HG03342 (cell line): ENCODE data around the gene NFKBIL1.
"Not testable (repeated sequence)": the region's sequence is repeated elsewhere in the genome, so short reads cannot be mapped to it uniquely, and the experiment has no call there.

Experiments used
- ATAC-seq: cut with Tn5 transposase; IDR thresholded peaks from one replicate; pipeline ENCODE4 v1.9.1; 2021; ENCODE audit warnings: mild to moderate bottlenecking, moderate library complexity; ENCODE audit not compliant: unreplicated experiment

NFKBIL1 gene, protein sequence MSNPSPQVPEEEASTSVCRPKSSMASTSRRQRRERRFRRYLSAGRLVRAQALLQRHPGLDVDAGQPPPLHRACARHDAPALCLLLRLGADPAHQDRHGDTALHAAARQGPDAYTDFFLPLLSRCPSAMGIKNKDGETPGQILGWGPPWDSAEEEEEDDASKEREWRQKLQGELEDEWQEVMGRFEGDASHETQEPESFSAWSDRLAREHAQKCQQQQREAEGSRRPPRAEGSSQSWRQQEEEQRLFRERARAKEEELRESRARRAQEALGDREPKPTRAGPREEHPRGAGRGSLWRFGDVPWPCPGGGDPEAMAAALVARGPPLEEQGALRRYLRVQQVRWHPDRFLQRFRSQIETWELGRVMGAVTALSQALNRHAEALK

DNA sequence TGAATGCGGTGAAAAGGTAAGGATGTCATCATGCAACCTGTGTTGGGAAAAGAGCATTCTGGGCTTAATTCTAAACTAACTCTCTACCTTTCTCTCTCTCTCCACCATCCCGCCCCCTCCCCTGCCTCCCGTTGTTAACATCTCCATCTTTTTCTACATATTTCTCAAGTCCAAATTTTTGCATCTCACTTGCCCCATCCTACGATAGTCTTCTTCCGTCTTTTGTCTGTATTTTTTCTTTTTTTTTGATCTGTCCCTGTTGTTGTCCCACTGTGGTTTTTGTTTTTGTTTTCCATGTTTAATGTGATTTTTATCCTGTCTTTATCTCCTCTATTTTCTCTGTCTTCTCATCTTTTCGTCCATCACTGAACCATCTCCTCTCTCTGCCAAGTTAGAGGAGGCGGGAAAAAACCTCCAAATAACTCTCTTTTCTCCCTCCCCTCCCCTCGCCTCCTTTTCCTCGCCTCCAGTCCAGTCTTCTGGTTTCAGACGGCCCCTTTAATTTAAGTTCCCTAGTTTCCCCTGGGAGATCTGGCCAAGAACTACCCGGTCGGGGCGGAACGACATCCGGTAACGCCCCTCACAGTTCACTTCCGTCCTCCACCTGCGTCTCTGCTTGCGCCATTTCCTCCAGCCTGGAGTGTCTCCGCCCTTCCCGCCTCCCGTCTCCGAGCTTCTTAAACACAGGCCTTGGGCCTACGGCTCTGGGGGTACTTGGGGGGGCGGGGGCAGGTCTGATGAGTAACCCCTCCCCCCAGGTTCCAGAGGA is at the start of gene NFKBIL1:
Gene NFKBIL1, plus strand, starts transcription at position 651 of the 769 bp plus-strand sequence. Its CDS starts 87 bp downstream, at position 738.
- ATAC-seq: peak; percentile 55

DNA sequence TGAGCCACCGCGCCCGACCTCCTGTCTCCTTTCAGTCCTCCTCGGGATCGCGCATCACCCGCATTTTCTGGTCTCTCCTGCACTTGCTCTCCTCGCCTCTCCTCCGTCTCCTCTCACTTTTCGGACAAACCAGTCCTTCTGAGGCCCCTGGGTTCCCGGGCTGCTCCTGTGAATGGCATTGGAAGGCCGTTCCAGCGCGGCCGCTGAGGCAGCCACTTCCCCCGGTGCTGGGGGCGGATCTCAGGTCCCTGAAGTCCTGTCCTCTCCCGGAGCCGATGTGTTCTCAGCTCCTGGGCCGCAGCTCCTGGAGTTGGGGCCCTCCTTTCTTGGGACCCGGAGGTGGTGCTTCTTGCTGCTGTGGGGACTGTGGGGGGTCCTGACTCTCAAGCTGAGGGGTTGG is 48.7 kb upstream of the NFKBIL1 start:
- no peak for ATAC-seq

DNA sequence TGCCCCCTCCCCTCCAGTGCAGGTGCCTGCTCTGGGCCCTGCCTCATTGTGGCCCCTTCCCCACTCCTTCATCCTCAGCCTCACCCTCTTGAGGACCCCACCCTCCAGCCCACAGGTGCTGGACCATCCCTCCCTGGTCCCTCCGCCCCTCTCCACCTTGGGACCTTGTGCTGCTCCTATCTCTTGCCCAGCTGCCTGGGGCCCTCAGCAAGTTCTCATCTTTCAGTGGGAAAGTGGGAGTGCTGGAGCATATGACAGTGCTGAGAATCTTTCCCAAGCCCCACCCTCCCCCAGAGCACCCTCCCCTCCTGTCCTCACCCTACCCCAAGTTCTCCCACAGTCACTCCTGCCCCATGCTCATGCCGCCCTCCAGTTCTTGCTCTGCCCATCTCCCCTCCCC is 47.8 kb upstream of the NFKBIL1 start:
- ATAC-seq: not testable (repeated sequence)

DNA sequence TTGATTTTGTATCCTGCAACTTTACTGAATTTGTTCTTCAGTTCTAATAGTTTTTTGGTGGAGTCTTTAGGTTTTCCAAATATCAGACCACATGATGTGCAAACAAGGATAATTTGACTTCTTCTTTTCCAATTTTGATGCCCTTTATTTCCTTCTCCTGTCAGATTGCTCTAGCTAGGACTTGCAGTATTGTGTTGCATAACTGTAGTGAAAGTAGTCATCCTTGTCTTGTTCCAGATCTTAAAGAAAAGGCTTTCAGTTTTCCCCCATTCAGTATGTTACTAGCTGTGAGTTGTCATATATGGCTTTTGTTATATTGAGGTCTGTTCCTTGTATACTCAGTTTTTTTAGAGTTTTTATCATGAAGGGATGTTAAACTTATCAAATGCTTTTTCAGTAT is 44.8 kb upstream of the NFKBIL1 start:
- ATAC-seq: no peak

DNA sequence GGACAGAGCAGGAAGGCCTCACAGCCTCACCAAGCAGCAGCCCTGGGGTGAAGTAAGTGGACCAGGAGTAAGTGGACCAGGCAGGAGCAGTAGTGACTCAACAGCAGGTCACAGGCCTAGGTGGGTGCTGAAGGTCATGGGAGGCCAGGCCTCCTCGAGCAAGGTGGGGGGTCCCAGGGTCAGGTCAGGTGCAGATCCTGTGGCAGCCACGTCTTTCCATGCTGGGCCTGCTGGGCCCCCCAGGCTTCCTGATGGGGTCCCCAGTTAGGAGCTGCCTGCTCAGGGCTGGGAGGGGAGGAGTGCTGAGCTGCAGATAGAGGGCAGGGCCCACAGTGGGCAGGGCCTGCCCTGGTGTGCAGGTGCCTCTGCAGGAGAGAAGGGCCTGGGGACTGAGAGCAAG is 38.4 kb upstream of the NFKBIL1 start:
- not testable (repeated sequence) for ATAC-seq

DNA sequence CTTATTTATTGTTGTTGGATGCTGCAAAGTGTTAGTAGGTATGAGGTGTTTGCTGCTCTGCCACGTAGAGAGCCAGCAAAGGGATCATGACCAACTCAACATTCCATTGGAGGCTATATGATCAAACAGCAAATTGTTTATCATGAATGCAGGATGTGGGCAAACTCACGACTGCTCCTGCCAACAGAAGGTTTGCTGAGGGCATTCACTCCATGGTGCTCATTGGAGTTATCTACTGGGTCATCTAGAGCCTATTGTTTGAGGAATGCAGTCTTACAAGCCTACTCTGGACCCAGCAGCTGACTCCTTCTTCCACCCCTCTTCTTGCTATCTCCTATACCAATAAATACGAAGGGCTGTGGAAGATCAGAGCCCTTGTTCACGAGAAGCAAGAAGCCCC is 37.4 kb upstream of the NFKBIL1 start:
- ATAC-seq: no peak

DNA sequence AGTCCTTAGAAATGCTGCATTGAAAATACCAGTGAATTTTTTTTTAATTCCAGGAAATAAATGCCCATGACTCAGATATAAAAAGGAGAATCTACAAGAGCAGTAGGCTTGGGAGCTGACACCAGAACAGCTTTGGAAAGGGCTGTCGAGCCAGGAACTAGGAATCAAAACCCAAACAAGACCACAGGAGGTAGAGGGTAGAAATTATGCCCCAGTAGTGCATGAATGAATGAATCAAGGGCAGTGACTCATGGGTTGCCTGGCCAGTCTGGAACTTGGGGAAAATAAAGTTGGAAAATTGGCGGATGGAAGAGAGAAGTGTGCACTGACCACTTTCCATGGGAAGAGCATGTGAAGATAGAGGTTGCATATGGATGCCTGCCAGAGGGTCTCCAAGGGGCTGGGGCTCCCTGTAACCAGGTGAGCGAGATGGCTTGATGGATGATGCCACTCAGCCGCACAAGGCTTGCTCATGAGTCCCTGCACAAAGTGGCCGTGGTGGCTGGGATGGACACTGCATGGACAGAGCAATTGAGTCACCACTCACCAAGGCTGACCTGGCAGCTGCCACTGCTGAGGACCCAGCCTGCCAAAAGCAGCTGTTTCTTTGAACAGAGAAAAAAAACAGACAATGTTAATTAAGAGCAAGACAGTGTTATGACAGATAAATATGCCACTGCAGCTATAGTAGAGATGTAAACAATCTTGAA is 33.8 kb upstream of the NFKBIL1 start:
- ATAC-seq: no peak

DNA sequence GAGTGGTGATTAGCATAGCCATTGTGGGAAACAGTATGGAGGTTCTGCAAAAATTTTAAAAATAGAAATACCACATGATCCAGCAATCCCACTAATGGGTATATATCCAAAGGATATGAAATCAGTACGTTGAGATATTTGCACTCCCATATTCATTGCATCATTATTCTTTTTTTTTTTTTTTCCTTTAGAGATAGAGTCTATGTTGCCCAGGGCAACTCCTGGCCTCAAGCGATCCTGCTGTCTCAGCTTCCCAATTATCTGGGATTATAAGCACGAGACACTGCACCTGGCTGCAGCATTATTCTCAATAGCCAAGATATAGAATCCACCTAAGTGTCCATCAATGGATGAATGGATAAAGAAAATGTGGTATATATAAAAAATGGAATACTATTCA is 25.6 kb upstream of the NFKBIL1 start:
- ATAC-seq: no peak

DNA sequence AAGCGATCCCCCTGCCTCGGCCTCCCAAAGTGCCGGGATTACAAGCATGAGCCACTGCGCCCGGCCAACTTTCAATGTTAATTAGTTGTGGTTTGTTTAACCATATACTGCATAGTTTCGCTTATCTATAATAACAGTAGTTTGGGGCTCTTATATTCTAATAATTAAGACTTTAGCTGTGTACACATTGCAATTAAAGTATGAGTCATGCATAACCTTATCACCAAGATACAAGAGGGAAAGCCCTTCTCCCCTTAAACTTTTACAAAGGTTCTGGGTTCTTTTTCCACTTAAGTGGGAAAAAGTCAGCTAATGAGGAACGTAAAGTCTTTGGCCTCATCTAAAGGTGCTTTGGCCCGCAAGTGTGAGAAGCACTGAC is 21.9 kb upstream of the NFKBIL1 start:
- no peak for ATAC-seq

DNA sequence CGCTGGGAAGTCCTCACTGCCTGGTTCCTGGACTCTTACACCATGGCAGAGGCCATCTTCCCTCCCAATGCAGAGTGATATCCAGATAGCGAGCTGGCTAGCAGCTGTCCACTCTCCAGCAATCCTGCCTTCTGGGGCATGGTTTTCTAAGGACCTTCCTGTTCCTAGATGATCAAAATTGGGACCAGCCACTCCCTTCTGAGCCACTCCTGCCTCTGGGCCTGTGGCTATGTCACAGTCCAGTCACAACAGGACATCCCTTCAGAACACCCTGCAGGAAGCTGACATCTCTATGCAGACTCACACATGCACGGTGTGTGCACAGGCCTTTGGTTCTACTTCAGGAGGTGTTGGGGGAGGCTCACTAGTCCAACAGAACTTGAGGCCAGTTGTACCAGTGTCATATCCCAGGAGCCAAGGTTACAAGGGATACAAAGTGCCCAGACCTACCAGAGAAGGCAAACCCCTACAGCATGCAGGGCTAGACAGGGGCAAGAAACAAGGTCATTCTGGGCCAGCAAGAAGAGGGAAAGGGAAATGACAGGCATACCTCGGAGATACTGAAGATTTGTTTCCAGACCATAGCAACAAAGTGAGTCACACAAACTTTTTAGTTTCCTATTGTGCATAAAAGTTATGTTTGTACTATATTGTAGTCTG is 21.3 kb upstream of the NFKBIL1 start:
- ATAC-seq: no peak

DNA sequence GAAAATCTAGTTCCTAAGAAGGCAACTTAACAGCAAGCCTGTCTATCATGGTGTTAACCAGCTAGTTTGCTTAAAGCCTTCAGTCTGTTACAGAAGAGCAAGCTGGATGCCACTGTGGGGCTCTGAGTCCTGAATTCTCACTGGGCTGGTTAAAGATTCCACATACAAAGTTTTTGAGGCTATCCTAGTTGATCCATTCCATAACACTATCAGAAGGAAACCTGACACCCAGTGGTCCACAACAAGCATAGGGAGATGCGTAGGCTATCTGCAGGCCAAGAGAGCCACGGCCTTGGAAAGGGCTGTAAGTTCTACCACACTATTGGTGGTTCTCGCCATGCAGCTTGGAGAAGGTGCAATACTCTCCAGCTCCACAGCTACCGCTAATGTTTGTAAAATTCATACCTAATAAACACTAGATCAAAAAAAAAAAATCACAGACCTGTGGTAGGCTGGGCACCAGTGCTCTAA is 19.1 kb upstream of the NFKBIL1 start:
- no peak for ATAC-seq

DNA sequence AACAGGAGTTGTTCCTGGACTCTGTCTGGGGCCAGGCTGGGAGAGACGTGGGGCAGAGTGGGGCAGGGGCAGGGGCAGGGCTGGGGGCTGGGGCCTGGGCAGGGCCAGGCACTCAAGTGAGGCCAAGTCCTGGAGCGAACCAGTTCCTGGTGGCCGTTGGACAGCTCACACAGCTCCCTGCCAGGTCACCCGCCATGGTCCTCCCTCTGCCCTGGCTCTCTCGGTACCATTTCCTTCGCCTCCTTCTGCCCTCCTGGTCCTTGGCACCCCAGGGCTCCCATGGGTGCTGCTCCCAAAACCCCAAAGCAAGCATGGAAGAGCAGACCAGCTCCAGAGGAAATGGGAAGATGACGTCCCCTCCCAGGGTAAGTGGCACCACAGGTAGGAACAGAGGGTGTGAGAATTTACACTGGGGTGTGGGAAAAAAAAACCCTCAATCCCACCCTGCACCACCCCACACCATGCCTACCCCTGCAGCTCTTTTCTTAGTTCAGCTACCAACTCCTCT is 18.5 kb upstream of the NFKBIL1 start, which contains the start of gene MCCD1:
Gene MCCD1, plus strand, starts transcription at position 142 of the 508 bp plus-strand sequence. Its CDS starts 53 bp downstream, at position 195.
- no peak for ATAC-seq

DNA sequence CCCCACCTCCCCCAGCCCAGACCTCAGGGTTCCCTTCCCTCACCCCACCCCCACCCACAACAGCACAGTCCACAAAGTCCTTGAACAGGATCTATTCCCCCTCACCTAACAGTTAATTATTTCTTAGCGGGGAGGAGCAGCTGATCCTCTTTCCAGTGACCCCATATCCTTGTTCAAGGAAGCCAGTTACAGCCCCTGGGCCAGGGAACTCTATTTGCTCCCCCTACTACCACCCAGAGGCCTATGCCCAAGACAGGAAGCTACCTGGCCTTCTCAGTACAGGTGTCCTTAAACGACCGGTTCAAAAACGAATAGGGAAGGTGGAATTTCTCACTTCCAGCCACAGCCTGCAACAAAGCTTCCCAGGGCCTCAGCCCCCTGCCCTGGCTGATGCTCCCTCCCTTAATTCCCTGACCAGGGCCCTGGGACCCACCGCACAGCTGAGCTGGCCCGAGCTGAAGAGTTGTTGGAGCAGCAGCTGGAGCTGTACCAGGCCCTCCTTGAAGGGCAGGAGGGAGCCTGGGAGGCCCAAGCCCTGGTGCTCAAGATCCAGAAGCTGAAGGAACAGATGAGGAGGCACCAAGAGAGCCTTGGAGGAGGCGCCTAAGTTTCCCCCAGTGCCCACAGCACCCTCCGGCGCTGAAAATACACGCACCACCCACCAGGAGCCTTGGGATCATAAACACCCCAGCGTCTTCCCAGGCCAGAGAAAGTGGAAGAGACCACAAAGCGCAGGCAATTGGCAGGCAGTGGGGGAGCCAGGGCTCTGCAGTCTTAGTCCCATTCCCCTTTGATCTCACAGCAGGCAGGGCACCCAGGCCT is 17.9 kb upstream of the NFKBIL1 start:
- ATAC-seq: no peak

DNA sequence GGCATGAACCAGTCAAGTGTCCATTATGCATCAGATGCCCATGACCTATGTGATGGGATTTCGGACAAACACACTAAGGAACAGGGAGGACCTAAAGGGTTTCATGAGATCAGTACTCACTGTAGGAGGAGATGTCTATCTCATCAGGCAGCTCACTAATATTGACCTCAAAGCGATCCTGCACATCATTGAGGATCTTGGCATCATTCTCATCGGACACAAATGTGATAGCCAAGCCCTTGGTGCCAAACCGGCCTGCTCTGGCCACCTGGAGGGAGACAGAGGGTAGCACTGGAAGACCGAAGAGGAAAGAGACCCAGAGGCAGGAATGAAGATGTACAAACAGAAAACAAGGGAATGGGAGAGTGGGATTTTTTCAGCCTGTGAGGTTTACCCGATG is 16.7 kb upstream of the NFKBIL1 start:
- no peak for ATAC-seq

DNA sequence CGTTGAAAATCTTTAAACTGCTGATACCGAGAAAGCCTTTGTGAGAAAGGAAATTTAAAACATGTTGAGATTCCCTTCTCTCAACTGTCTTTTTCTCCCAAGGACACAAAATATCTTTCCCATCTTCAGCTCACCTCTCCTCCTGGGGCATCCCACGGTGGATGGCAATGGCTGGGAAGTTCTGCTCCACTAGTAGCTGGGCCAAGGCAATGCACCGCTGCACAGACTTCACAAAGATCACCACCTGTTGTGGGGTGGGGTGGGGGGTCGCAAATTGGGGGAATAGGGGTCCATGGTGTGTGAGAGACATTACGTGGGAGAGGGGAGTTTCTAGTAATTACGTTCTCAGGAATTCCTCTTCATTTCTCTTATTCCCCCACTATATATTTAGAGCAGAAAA is 16.2 kb upstream of the NFKBIL1 start:
- ATAC-seq: no peak

DNA sequence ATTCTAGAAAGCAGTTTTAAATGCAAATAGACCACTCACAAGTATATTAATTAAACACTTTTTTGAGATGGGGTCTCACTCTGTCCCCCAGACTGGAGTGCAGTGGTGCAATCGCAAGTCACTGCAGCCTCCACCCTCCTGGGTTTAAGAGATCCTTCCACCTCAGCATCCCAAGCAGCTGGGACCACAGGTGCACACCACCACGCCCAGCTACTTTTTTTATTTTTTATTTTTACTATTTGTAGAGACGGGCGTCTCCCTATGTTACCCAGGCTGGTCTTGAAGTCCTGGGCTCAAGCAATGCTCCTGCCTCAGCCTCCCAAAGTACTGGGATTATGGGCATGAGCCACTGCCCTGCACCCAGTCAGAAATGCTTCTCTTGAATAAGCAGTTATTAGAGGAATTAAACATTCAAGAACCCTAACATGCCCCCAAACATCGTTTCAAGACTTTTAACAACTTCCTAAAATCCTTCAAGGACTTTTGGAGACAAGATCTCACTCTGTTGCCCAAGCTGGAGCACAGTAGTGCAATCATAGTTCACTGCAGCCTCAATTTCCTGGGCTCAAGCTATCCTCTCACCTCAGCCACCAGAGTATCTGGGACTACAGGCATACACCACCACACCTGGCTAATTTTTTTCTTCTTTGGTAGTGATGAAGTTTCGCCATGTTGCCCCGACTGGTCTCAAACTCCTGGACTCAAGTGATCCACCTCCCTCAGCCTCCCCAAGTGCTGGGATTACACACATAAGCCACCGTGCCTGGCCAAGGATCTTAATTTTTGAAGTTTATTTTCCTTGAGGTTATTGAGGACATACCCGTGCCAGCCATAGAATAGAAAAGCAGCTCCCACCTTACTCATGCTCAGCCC is 15.4 kb upstream of the NFKBIL1 start:
- ATAC-seq: no peak

DNA sequence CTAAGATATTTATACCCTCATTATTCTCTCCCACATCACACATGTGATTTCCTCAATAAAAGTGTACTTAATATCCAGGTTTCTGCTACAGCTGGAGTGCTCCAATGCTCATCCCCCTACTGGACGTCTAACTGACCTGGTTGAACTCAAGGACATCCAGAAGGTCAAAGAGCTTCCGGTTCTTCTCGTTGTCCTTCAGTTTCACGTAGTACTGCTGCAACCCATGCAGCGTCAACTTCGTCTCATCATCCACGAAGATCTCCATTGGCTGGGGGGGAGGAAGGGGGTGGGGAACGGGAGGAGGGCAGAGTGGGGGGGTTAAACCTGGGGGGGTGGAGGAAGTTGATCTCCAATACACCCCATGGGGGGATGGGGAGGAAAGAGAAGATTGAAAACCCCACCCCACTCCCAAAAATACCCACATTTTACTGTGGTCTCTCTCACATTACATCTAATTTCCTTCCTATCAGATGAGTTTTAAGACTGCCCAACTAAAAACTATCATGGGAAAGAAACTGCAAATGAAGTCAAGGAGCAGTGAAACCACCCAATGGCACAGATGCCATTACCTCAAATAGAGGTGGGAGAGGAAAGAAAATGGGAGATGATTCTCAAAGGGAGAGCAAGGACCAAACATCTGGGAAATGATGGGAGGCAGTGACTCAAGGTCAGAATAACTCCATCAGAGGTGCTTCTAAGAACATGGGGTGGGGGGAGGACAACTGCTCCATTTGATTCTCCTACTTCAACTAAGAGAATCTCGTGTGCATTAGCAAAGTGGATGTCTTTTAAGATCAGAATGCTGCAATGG is 14.6 kb upstream of the NFKBIL1 start:
- ATAC-seq: no peak

DNA sequence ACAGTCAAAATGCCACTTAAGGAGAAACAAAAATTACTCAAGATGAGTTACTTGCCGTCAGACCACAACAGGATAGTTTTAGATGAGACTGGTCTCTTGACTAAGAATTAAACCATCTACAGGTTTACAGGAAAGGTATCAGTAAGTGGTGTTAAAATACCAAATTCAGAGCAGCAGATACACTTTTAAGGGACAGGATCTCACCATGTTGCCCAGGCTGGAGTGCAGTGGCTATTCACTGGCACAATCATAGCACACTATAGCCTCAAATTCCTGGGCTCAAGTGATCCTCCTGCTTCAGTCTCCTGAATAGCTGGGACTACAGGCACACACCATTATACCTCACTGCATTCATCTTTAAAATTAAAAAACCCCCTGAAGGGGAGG is 14.0 kb upstream of the NFKBIL1 start:
- no peak for ATAC-seq
